H1 (cell line): ENCODE results near the gene SEPTIN2. TPM values are rescaled to one million over a fixed set of nuclear protein-coding genes. Genes with fewer than 3 reads are reported as not detected.

Experiments
- CTCF ChIA-PET: fragments of 300-600 bp; sonication (Branson Sonifier 250); formaldehyde crosslinking; loops from one replicate; lab custom pipeline; 2021; ENCODE audit not compliant: partially characterized antibody; lab: Charles Lee
- POLR2A ChIA-PET: fragments of 300-600 bp; sonication (Branson Sonifier 250); formaldehyde crosslinking; loops from one replicate; lab custom pipeline; 2021; ENCODE audit warnings: inconsistent platforms; ENCODE audit not compliant: partially characterized antibody; lab: Charles Lee
- DNase-seq, 2 experiments: peaks; one replicate each; pipeline versions ENCODE4 v3.0.0 to v3.0.0-alpha.2; 2010 to 2022; ENCODE audit warnings: low spot score in 2 of 2, low read depth in 1 of 2, mixed read lengths in 1 of 2
- FAIRE-seq: peaks from 2 replicates; lab custom pipeline; 2011; peaks lifted over from hg19 to GRCh38; lab: Jason Lieb, UNC
- H2AFZ ChIP-seq: 2 replicates; pipeline ENCODE4 v1.8.1; 2012; ENCODE audit warnings: low read length, inconsistent platforms
- H2AK5ac ChIP-seq: 2 replicates; pipeline ENCODE4 v1.6.1; 2013; ENCODE audit warnings: low read depth, low read length
- H2BK120ac ChIP-seq: replicated peaks from 2 replicates; pipeline ENCODE3; 2013; ENCODE audit warnings: low read depth, low read length, inconsistent platforms
- H2BK12ac ChIP-seq: 2 replicates; pipeline ENCODE4 v1.6.1; 2013; ENCODE audit warnings: low read depth, low read length
- H2BK15ac ChIP-seq: 2 replicates; pipeline ENCODE4 v1.6.1; 2013; ENCODE audit warnings: low read length
- H2BK20ac ChIP-seq: 2 replicates; pipeline ENCODE4 v1.6.1; 2013; ENCODE audit warnings: low read length
- H2BK5ac ChIP-seq: 2 replicates; pipeline ENCODE4 v1.6.1; 2013; ENCODE audit warnings: low read depth, low read length
- H3K14ac ChIP-seq: 2 replicates; pipeline ENCODE4 v1.6.1; 2013; ENCODE audit warnings: inconsistent platforms; ENCODE audit not compliant: insufficient read length
- H3K18ac ChIP-seq: 2 replicates; pipeline ENCODE4 v1.6.1; 2013; ENCODE audit warnings: low read length; ENCODE audit errors: extremely low read depth
- H3K23ac ChIP-seq: 2 replicates; pipeline ENCODE4 v1.6.1; 2013; ENCODE audit warnings: inconsistent platforms; ENCODE audit not compliant: insufficient read length
- H3K23me2 ChIP-seq: 2 replicates; pipeline ENCODE4 v1.6.1; 2013; ENCODE audit warnings: low read depth, low read length
- H3K27ac ChIP-seq: 2 replicates; pipeline ENCODE4 v1.6.1; 2011; ENCODE audit warnings: low read depth, low read length, inconsistent platforms
- H3K27me3 ChIP-seq, 4 experiments: replicated peaks in 1 of 4; 1 replicate in 1 of 4; 2 replicates in 3 of 4; pipeline versions ENCODE4 v1.6.1 to v1.8.1; 2011 to 2013; ENCODE audit warnings: low read length in 3 of 4, mild to moderate bottlenecking in 3 of 4, inconsistent platforms in 2 of 4, mixed read lengths in 2 of 4, moderate library complexity in 1 of 4; ENCODE audit not compliant: control insufficient read depth in 3 of 4, insufficient read depth in 3 of 4; ENCODE audit errors: extremely low read depth in 1 of 4
- H3K36me3 ChIP-seq, 4 experiments: 2 replicates each; pipeline versions ENCODE4 v1.6.1 to v1.8.1; 2011 to 2013; ENCODE audit warnings: mild to moderate bottlenecking in 4 of 4, low read length in 3 of 4, moderate library complexity in 2 of 4, control low read depth in 1 of 4, inconsistent platforms in 1 of 4; ENCODE audit not compliant: insufficient read depth in 4 of 4, control insufficient read depth in 2 of 4
- H3K4ac ChIP-seq: replicated peaks from 2 replicates; pipeline ENCODE3; 2013; ENCODE audit warnings: low read length, low read depth, mixed read lengths, inconsistent platforms; ENCODE audit not compliant: insufficient read length
- H3K4me1 ChIP-seq, 4 experiments: replicated peaks in 1 of 4; 1 replicate in 1 of 4; 2 replicates in 3 of 4; pipeline versions ENCODE4 v1.6.1 to v1.8.1; 2011 to 2013; ENCODE audit warnings: low read length in 3 of 4, inconsistent platforms in 2 of 4, mixed read lengths in 1 of 4; ENCODE audit not compliant: insufficient read depth in 4 of 4, control insufficient read depth in 3 of 4
- H3K4me2 ChIP-seq, 2 experiments: 2 replicates each; pipeline versions ENCODE4 v1.6.1 to v1.8.1; 2011 to 2013; ENCODE audit warnings: low read depth in 2 of 2, low read length in 2 of 2, control low read depth in 1 of 2, inconsistent platforms in 1 of 2, mild to moderate bottlenecking in 1 of 2; ENCODE audit not compliant: insufficient read depth in 1 of 2
- H3K4me3 ChIP-seq, 4 experiments: fragments of 200-600, 300-600 bp in 1 of 4; sonication (generic), shearing (Covaris generic), sonication (Bioruptor Twin) in 1 of 4; 2 replicates each; pipeline versions ENCODE4 v1.5.1 to v1.8.1; 2011 to 2016; ENCODE audit warnings: low read length in 4 of 4, low read depth in 3 of 4, control low read depth in 2 of 4, inconsistent platforms in 2 of 4, mild to moderate bottlenecking in 2 of 4, mixed read lengths in 1 of 4, moderate library complexity in 1 of 4; ENCODE audit not compliant: insufficient read depth in 2 of 4; ENCODE audit errors: extremely low read depth in 1 of 4
- H3K56ac ChIP-seq: replicated peaks from 2 replicates; pipeline ENCODE3; 2013; ENCODE audit warnings: low read depth, mild to moderate bottlenecking, mixed read lengths, low read length, inconsistent platforms; ENCODE audit not compliant: insufficient read length
- H3K79me1 ChIP-seq: 2 replicates; pipeline ENCODE4 v1.6.1; 2013; ENCODE audit warnings: low read depth, low read length, control low read depth
- H3K79me2 ChIP-seq, 2 experiments: 2 replicates each; pipeline versions ENCODE4 v1.6.1 to v1.8.1; 2012 to 2013; ENCODE audit warnings: low read length in 2 of 2, mild to moderate bottlenecking in 2 of 2, inconsistent platforms in 1 of 2; ENCODE audit not compliant: insufficient read depth in 2 of 2, control insufficient read depth in 1 of 2
- H3K9ac ChIP-seq, 4 experiments: replicated peaks in 1 of 4; 1 replicate in 1 of 4; 2 replicates in 3 of 4; pipeline versions ENCODE4 v1.6.1 to v1.8.1; 2011 to 2013; ENCODE audit warnings: low read depth in 3 of 4, low read length in 3 of 4, control low read depth in 2 of 4, mild to moderate bottlenecking in 2 of 4, moderate library complexity in 2 of 4, inconsistent platforms in 1 of 4; ENCODE audit errors: extremely low read depth in 1 of 4
- H3K9me3 ChIP-seq, 2 experiments: 2 replicates each; pipeline versions ENCODE4 v1.6.1 to v1.8.1; 2012 to 2013; ENCODE audit warnings: mild to moderate bottlenecking in 2 of 2, moderate library complexity in 2 of 2, control low read depth in 1 of 2, inconsistent platforms in 1 of 2, low read depth in 1 of 2, low read length in 1 of 2, mixed read lengths in 1 of 2; ENCODE audit not compliant: insufficient read depth in 2 of 2
- H4K20me1 ChIP-seq, 2 experiments: replicated peaks in 1 of 2; 2 replicates each; pipeline versions ENCODE3 to v1.8.1; 2011 to 2013; ENCODE audit warnings: inconsistent platforms in 2 of 2, low read length in 2 of 2, mild to moderate bottlenecking in 1 of 2; ENCODE audit not compliant: insufficient read depth in 2 of 2, control insufficient read depth in 1 of 2
- H4K5ac ChIP-seq: 2 replicates; pipeline ENCODE4 v1.6.1; 2013; ENCODE audit warnings: low read length, low read depth, mixed read lengths, inconsistent platforms; ENCODE audit not compliant: insufficient read length
- H4K8ac ChIP-seq: 2 replicates; pipeline ENCODE4 v1.8.0; 2013; ENCODE audit warnings: mild to moderate bottlenecking, moderate library complexity, low read length, inconsistent platforms; ENCODE audit not compliant: insufficient read depth; ENCODE audit errors: extremely low read depth
- H4K91ac ChIP-seq: replicated peaks from 2 replicates; pipeline ENCODE3; 2013; ENCODE audit warnings: low read length, mixed read lengths, inconsistent platforms; ENCODE audit not compliant: insufficient read length
- POU5F1 ChIP-seq: IDR thresholded peaks from 2 replicates; pipeline ENCODE4 v1.6.1; 2011; ENCODE audit warnings: low read depth, mild to moderate bottlenecking, low read length, moderate library complexity
- TAF7 ChIP-seq: optimal IDR thresholded peaks from 2 replicates; pipeline ENCODE3; 2011; ENCODE audit warnings: low read depth, mild to moderate bottlenecking, inconsistent platforms, low read length, moderate library complexity, borderline replicate concordance
- WGBS, 2 experiments: shearing (Covaris generic) in 1 of 2; methylation state at CpG; one replicate each; pipeline versions ENCODE4 v1.1.6 to v1.1.7; 2013 to 2015; ENCODE audit warnings: low lambda C conversion rate in 2 of 2, mixed read lengths in 2 of 2, inconsistent platforms in 1 of 2, low coverage in 1 of 2, missing lambda C conversion rate in 1 of 2; ENCODE audit not compliant: insufficient replicate concordance in 2 of 2, insufficient coverage in 1 of 2, insufficient read length in 1 of 2; ENCODE audit errors: extremely low coverage in 1 of 2, missing lambda C conversion rate in 1 of 2; 5-methylcytosine and 5-hydroxymethylcytosine counted together
- polyA plus RNA-seq, 7 experiments: library from polyadenylated mRNA; depleted of rRNA in 3 of 7; stranded (reverse) in 5 of 7; unstranded in 2 of 7; fragments of >200 nt in 5 of 7; fragments of 200-250 nt in 2 of 7; gene quantifications; 1 replicate in 5 of 7; 2 replicates in 1 of 7; 4 replicates in 1 of 7; pipeline versions ENCODE4 v1.2.1 to v1.2.3, GENCODE V29; 2011 to 2013; ENCODE audit warnings: missing spikeins in 2 of 7, mixed read lengths in 2 of 7
- total RNA-seq: library from RNA; stranded (reverse); fragmentation: NEBNext Ultra II Directional; extraction: Animal tissue kit (Norgen Biotek cat#: 25700); gene quantifications from 2 replicates; pipeline ENCODE4 v1.2.1, GENCODE V29; 2021

The SEPTIN2 gene
- total and polyA plus RNA-seq, 2 of the 8 experiments (the other 6 are each of a cell fraction or from before 2014, with no cell fraction given): 392 to 650 TPM

DNA sequence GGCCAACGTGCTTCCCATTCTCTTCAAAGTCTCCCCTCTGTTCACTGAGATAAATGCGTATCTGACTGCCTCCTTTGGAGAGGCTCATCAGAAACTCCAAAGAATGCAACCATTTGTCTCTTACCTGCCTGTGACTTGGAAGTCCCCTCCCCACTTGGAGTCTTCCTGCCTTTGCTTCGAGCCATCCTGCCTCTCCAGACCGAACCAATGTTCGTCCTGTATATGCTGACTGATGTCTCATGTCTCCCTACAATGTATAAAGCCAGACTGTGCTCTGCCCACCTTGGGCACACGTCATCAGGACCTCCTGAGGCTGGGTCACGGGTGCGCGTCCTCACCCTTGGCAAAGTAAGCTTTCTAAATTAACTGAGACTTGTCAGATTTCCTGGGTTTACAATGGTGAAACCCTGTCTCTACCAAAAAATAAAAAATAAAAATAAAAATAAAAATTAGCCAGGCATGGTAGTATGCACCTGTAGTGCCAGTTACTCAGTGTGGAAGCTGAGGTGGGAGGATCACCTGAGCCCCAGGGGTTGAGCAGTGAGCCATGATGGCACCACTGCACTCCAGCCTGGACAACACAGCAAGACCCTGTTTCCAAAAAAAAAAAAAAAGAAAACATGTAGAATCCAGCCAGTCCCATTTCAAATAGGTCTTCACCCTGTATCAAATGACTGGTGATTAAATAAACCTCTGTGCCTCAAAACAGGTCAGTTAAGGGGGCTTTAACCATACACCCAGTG is 29.2 kb upstream of the SEPTIN2 start:
- Histone ChIP-seq H3K14ac (no peak overlapping the region), H3K18ac (no peak overlapping the region), H3K36me3 (no peaks in the 10 kb centered on the region; a peak in 1 of 8 replicates), H3K79me1 (peaks cover 21% of the 10 kb centered on the region), H4K8ac (no peak overlapping the region), H3K9me3 (no peaks in the 10 kb centered on the region), H4K91ac (no peak overlapping the region), H3K4me2 (no peak overlapping the region), H4K20me1 (peaks cover 4 to 13% of the 10 kb centered on the region in 2 experiments), H2BK120ac (no peak overlapping the region), H2BK15ac (no peak overlapping the region), H3K27ac (no peak overlapping the region), H2BK5ac (no peak overlapping the region), H3K4me1 (peaks cover 0 to 2% (median 0%) of the 10 kb centered on the region in 4 experiments; a peak in 2 of 7 replicates), H2BK12ac (no peak overlapping the region), H4K5ac (no peak overlapping the region), H3K27me3 (no peaks in the 10 kb centered on the region), H2AFZ (no peak overlapping the region), H3K9ac (no peak overlapping the region), H2BK20ac (no peak overlapping the region), H3K4me3 (no peak overlapping the region), H3K56ac (no peak overlapping the region), H3K4ac (no peak overlapping the region), H3K23me2 (no peaks in the 10 kb centered on the region), H3K79me2 (peaks cover 7 to 83% of the 10 kb centered on the region in 2 experiments), H2AK5ac (no peak overlapping the region), H3K23ac (no peak overlapping the region)
- POLR2A ChIA-PET: interaction anchor here (0.9 kb wide), 1 partner anchor 13 kb away, joined by 4 read pairs; no protein-coding TSS in a partner anchor
- 92% methylated on average over 9 of the region's 9 CpGs; no CpG with 5 or more reads in 1 of the 2 experiments for WGBS, 2 experiments
- DNase-seq (no peak), FAIRE-seq (no peak)
- CTCF ChIA-PET: interaction anchor here (1.2 kb wide), 1 partner anchor 99 kb away, joined by 4 read pairs; no protein-coding TSS in a partner anchor
- TF ChIP-seq TAF7 (no peak), POU5F1 (no peak)
